Stimulated activated CD4-positive, alpha-beta T cell treated with anti-CD3 and anti-CD28 coated beads, Interleukin-1b, Interleukin-23, amount 100 ng/mL, for 48 hours (primary cell): ENCODE data around the gene PHLDB3.
"Not testable (repeated sequence)": the region's sequence is repeated elsewhere in the genome, so short reads cannot be mapped to it uniquely, and the experiment has no call there.

ENCODE experiments used
- DNase-seq: peaks from one replicate; pipeline ENCODE4 v3.0.0-alpha.2; 2020

PHLDB3 gene

GRCh38 chr19:43504426-43505185, at the start of gene PHLDB3:
Gene PHLDB3 (minus strand): TSS chr19:43504746. CDS start chr19:43504118, 628 bp downstream.
- DNase-seq, result peak; percentile 52

- no peak for DNase-seq
Observed at GRCh38 chr19:43553656-43554055, 49.1 kb upstream of the PHLDB3 start.

GRCh38 chr19:43552616-43553015, 48.1 kb upstream of the PHLDB3 start:
- no peak for DNase-seq

GRCh38 chr19:43552198-43552450, 47.6 kb upstream of the PHLDB3 start:
- no peak for DNase-seq

- no peak for DNase-seq
Observed at GRCh38 chr19:43551399-43552197, 47.1 kb upstream of the PHLDB3 start.

- DNase-seq, result no peak
Observed at GRCh38 chr19:43548706-43549105, 44.2 kb upstream of the PHLDB3 start.

GRCh38 chr19:43547926-43548325, 43.4 kb upstream of the PHLDB3 start:
- not testable (repeated sequence) for DNase-seq

- DNase-seq, result no peak
Observed at GRCh38 chr19:43546581-43546980, 42.0 kb upstream of the PHLDB3 start.

GRCh38 chr19:43545981-43546380, 41.4 kb upstream of the PHLDB3 start:
- no peak for DNase-seq

GRCh38 chr19:43545276-43545675, 40.7 kb upstream of the PHLDB3 start:
- DNase-seq, result no peak

GRCh38 chr19:43544077-43544476, 39.5 kb upstream of the PHLDB3 start:
- no peak for DNase-seq

GRCh38 chr19:43541920-43542650, 37.5 kb upstream of the PHLDB3 start:
- DNase-seq, result no peak

- DNase-seq, result no peak
Observed at GRCh38 chr19:43540381-43540780, 35.8 kb upstream of the PHLDB3 start.

GRCh38 chr19:43538922-43539321, 34.4 kb upstream of the PHLDB3 start:
- no peak for DNase-seq

GRCh38 chr19:43534816-43535761, 30.5 kb upstream of the PHLDB3 start:
- peak; percentile 17 for DNase-seq

- DNase-seq, result no peak
Observed at GRCh38 chr19:43534305-43534815, 29.8 kb upstream of the PHLDB3 start.

GRCh38 chr19:43533546-43534304, 29.2 kb upstream of the PHLDB3 start:
- DNase-seq, result peak; percentile 99

GRCh38 chr19:43532962-43533545, 28.5 kb upstream of the PHLDB3 start, which contains the start of gene ZNF575:
Gene ZNF575 (plus strand): TSS chr19:43533188. CDS start chr19:43534423, 1,235 bp downstream.
- peak; percentile 92 for DNase-seq

GRCh38 chr19:43532571-43532961, 28.0 kb upstream of the PHLDB3 start:
- DNase-seq, result peak; percentile 70

GRCh38 chr19:43527860-43528622, 23.5 kb upstream of the PHLDB3 start:
- DNase-seq, result peak; percentile 10
